Skin of body (tissue), 2 donors: ENCODE results near the gene NPB. TPM values are rescaled to one million over a fixed set of nuclear protein-coding genes. Genes with fewer than 3 reads are reported as not detected.

Experiments
- DNase-seq: peaks from one replicate; lab custom pipeline; 2025; lab: John Stamatoyannopoulos, UW
- total RNA-seq: library from RNA; depleted of rRNA; stranded (reverse); fragments of >200 nt; gene quantifications from one replicate; pipeline ENCODE4 v1.2.3, GENCODE V29; 2014

NPB gene
- total RNA-seq, 1 donor from 2014 or later = 0.59 TPM

DNA sequence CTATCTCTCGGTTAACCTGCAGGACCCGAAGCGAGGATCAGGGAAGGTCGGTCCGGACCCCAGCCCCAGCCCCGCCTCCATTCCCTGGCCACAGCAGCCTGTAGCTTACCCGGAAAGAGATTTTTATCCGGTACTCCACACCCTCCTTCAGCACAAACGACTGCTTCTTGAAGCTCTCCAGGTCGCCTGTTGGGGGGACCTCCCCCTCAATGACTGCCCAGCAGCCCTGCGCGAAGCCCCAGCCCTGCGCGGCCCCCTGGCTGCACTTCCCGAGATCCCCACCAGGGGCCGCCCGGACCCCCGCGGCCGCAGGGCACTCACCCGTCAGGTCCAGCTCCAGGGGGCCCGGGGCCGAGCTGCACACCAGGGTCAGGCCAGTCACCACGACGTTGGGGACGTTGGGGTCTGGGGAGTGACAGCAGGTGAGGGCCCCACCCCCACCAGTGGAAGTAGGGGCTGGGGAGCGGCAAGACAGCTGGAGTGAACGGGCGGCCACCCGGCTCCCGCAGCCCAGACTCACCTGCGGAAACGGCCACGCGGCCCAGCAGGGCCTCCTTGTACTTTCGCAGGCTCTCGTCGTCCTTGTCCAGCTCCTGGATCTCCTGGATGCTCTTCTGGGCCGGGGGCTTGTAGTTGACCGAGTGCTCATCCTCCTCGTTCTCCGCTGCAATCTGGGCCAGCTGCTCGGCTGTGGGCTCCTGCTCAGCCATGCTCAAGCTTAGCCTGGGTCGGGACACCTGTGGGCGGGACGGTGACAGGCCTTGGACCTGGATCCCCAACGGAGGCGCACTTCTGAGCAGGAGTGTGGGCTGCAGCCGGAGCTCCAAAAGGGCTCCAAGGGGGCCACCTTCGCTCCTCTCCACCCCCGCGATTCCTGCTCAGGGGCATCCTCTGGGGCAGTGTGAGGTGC is 32.6 kb upstream of the NPB start:
- no peak for DNase-seq

DNA sequence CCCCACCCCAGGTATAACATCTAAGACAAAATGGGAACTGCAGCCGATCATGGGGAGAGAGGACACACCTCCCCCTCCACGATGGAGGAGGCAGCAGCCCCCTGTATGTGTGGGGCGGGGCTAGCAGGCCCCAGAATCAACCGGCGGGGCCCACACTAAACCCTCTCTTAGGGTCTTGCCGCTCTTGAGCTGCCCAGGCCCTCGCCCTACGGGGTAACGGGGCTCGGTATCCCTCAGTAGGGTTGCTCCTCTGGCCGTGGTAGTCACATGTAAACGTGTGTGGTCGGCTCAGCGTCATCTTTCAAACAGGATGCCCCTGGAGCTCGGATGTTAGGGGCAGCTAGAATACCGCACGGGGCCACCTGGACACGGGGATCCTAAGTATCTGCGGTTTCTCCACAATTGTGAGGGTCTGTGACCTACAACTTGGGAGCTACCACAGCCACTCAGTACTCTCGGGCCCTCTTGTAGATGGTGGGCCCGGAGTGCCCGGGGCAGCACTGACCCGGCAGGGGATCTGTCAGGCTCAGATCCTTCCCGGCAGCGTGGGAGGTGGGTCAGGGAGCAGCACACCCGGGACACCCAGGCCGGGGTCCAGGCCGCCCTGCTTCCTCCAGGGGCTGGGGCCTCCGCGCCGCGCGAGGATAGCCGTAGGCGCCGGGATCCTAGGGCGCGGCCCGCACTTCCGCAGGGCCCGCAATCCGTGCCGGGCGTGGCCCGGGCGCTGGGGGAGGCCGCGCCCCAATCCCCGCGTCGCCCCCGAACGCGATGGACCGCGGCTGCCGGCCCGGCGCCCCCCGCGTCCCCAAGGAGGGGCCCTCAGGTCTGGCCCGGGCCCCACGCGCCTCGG is 31.7 kb upstream of the NPB start:
- DNase-seq = no peak

DNA sequence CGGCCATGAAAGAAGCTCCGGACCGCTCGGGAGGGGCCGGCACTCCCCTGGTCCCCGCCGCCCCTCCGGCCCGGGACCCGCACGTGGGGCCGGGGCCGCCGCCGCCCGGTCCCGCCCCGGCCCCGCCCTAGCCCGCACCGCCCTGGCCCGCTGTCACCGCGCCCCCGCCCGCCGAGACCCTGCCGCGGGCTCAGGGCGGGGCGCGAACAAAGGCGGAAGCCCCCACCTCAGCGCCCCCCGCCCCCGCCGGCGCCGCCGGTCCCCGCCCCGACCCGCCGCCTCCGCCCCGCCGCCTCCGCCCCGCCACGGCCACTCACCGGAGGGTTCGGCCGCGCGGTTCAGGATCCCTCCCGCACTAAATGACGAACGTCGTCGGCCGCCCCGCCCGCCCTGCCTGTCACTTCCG is 31.1 kb upstream of the NPB start, which contains the start of gene ARHGDIA:
Gene ARHGDIA (minus strand): TSS at position 357 of the 406 bp plus-strand sequence. CDS start 1,407 bp downstream, outside the sequence.
- DNase-seq = no peak

DNA sequence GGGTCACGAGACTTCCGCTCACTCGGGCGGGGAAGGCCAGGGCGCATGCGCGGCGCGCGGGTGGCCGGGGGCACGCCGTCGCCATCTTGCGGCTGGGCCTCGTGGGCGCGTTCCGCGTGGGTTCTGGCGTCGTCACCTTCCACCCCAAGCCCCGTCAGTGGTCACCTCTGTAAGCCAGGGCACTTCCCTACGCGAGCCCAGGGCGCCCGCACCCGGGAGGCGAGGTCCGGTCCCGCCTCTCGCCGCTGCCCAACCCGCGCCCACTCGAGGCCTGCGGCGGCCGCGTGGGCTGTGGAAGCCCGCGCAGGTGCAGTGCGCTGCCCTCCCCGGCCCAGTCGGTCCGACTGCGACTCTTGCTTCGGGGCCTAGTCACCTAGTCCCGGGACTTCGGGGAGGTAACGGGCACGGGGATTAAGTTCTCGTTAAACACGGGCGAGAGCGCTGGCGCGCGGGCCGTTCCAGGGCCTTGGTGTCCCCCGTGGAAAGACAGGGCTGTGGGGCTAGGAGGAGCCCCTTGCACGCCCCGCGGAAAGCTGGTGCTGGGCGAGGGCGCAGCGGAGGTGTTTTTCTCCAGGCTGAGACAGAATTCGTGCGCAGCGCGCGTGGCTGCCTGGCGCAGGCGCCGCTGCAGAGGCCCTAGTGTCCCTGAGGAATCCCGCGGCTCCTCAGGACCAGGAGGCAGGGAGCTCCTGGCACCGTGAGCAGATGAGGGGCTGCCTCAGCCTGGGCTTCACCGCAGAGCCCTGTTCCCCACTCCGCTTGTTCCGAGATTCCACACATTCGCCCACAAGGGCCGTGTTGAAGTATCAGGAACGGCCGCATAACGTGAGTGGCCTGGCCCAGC is 30.4 kb upstream of the NPB start:
- DNase-seq = peak; percentile 77

DNA sequence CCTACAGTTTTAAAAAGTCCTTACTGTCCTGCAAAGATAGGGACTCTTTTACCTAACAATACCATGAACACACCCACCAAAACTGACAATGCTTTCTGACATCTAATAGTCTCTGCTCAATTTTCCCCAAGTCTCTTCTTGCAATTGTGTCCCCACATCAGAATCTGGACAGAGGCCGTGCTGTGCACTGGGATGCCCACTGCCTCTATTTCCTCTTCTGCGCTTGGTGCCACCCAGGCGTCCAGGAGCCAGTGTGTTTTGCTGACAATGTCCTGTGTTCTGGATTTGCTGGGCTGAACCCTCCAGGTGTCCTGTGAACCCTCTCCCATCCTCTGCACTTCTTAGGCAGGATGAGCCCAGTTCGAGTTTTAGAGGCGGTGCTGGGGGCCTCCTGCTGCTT is 24.5 kb upstream of the NPB start:
- no peak for DNase-seq

DNA sequence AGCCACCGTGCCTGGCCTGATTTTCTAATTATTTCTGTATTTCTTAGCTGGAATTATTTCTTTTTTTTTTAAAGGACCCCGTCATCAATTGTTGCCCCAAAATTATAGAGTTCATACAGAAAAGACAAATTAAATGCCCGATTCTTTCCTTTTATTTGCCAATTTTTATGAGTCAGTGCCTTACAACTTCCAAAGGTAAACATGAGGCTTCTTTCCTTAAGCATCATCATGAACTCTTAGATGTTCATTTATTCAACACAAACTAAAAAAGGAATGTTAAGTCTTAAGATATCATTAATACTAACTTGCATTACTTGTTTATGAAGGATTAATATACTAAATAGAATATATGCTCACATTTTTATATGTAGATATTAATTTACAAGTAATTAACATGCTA is 23.7 kb upstream of the NPB start:
- no peak for DNase-seq

DNA sequence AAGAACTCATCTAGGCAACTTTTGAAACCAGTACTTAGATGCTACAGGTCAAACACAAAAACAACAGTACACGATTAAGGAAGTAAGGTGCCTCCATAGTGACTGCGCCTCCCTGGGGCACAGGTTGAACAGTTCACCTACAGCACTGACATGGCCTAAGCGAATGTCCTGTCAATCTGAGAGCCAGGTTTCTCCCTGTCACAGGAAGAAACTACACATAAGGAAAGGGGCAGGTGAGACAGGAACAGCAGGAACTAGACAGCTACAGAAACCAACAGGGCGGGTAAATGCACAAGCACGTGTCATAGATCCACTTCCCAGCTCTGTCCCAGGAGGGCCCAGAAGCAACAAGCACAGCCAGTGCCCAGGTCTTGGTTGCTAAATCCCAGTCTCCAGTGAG is 22.9 kb upstream of the NPB start:
- DNase-seq = no peak

DNA sequence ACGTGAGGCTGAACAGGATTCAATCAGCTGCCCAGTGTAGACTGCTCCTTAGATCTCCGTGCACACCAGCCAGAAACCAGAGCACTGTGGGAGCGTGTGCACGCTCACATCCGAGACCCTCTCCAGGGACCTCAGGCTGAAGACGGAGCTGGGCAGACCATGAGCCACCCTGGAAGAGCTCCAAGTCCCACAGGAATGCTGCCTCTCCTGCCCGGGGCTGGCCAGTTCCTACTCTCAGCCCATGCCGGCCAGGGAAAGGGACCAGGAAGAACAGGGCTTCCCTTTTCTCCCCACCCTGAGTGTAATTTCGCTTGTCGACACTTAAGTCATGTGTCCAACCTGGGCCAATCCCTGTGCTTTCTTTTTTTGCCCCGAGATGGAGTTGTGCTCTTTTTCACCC is 17.5 kb upstream of the NPB start:
- no peak for DNase-seq

DNA sequence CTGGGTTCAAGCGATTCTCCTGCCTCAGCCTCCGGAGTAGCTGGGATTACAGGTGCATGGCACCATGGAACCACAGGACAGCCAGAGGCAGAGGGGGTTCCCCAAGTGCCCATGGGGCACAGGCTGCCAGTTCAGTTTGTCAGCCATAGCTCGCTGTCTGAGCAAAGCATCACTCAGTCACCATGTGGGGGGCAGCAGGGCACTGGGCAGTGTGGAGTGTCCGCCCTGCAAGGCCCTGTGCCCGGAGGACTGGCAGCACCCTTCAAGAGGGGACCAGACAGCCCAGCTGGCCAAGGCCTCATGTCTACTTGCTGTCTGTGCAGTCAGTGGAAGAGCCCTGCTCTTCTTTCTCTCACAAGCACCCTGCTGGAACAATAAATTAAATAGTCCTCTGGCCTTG is 17.1 kb upstream of the NPB start:
- DNase-seq = no peak

DNA sequence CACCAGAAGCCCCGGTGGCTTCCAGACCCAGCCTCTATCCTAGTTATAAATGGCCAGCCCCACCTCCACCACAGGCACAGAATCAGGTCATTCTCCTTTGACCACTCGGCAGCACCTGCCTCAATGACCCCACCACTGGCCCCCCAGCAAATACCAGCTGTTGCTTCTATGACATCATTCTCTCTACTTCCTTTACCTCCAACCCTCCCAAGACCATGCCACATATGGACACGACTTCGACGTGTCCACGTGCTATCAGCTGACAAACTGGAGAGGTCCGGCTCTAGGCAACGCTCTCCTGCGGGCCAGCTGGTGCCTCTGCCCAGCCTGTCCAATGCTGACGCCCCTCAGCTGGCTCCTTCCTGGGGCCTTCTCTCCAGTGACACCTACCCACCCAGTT is 16.6 kb upstream of the NPB start:
- DNase-seq = no peak

DNA sequence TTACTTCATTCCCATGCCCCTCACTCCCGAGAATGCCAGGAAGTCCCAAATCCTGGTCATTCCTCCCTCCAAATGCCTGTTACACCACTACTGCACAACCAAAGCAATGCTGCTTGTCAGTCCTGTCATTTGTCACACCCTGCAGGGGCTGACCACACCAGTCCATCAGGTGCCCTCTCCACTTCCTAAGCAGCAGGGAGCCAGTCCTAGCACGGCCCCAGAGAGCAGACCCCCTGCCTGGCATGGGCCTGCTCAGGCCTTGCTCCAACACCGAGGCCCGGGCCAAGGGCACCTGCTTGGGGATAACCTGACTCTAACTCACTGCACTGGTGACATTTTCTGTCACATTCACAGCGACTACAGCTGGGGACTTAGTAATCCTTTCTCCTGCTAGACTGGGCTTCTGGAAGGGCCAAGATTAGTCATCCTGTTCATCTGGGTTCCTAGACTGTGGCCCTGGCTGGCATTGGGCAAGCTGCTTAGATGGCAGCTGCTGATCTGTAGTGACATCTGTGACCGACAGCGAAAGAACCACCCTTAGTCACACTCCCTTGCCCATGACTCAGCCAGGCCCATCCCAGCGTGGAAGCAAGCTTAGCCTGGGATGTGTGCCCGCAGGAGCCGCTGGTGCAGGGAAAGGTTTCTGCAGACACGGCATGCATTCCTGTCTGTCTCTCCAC is 16.0 kb upstream of the NPB start:
- DNase-seq = no peak

DNA sequence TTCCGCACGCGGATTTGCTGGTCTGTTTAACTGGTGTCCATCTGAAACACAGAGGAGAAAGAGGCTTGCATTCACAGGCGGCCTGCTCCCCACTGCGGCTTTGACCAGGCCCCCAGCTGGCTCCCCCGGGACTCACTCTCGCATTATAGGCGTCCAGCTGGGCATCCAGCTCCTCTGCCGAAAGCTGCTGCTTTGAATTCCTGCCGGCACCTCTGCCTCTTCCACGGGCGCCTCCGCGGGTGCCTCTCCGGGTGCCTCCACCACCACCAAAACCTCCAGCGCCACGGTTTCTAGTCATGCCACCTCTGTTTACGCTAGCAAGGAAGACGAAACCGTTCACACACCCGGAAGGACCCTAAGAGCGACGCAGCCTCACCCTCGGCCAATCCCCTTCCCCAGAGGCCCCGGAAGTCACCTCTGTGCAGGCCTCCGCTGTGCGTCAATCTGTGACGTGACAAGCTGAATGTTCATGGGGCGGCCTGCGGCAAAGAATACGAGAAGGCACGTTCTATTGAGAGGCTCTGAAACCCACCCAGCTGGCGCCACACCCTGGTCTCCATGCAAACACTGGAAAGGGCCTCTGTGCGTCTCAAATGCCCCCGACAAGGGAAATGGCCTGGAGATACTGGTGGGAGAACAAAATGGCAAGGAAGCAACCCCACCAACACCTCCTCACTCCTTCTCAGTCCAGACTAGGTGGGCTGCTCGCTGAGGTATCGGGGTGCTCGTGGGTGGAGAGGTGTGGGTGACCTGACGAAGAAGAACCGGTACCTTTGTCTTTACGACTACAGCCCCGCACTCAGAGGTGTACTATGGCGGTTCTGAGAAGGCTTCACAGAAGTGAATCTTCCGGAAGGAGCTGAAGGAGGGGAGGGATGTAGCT is 13.7 kb upstream of the NPB start:
- DNase-seq = no peak

DNA sequence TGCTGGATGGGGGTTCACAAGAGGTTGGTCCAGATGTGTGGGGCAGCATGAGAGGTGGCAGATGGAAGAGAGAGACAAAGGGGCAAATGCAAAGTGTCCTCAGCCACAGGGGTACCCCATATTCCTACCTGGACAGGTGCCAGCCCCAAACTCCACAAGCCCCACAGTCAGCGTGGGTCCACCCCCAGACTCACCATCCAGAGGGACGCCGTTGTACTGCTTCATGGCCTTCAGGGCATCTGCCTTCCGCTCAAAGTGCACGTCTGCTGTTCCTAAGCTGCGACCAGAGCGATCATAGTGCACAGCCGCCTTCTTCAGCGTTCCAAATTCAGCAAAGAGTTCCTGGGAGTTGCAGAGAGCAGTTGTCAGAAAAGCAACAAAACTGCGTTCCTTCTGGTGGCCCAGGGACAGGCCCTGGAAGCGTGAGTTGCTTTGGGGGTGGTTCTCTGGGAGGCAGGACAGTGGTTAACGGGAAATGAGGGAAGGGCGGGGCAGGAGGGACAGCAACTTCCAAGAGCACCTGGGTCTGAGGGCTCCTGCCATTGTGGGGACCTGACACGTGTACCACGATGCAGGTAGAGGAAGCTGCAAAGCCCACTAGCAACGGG is 12.9 kb upstream of the NPB start:
- DNase-seq = no peak

DNA sequence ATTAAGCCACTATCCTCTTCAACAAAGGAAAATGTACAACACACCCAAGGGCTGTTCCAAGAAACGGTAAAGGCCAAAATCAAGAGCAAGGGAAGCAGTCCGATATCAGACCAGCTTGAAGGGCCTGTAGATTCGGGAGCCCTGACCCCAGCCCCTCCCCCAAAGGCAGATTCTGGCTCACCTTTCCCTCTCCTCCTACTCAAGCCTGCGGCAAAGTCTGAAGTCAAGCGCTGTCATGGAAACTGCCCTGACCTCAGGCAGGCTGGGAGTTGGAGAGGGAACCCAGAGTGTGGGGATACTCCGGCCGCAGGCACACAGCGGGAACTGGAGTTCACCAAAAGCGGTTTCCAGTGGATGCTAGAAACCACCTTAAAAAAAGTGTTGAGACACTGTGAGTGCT is 12.4 kb upstream of the NPB start:
- no peak for DNase-seq

DNA sequence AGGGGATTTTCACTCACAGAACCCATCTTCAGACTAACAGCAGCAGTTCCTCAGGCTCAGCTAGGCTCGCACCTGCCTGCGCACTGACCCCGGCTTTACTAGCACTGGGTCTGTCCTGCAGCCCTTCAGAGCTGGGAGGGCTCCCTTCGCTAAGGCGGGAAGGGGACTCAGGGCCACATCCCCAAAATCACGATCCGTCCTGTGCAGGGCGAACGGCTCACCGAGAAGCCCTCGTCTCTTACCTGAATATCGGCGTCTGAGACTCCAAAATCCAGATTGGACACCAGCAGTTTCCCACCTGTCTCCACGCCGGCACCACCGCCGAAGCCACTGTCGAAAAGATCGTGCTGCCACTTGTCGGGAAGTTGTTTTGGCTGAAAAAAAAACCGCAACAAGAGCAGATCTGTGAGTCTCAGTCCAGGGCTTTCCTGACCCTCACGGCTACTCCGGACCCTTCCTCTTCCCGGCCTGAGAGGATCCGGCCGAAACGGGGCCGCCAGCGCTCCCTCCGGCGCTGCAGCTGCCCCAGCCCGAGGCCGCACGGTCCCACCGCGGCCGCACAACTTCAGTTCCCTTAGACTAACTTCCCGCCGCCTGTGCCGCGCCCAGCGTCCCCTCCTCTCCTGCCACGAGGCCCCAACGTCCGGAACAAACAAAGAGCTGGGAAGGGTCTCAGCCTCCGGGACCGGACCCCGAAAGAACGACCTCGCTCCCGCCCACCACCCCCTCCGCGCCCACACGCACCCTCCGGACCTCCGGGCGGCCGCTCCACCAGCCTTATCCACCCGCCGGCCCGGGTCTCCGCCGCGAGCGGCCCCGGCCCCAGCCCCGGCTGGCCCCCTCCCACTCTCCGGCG is 11.4 kb upstream of the NPB start:
- no peak for DNase-seq

DNA sequence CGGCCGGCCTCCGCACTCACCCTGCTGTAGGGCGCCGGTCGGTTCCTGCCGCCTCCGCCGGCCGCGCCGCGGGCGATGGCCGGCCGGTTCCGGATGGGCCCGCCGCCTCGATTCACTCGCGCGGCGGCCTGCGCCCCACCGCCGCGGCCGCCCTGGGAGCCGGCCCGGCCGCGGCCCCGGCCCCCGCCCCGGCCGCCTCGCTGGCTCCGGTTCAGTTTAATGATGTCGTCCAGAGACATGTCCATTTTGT is 10.8 kb upstream of the NPB start:
- DNase-seq = no peak

DNA sequence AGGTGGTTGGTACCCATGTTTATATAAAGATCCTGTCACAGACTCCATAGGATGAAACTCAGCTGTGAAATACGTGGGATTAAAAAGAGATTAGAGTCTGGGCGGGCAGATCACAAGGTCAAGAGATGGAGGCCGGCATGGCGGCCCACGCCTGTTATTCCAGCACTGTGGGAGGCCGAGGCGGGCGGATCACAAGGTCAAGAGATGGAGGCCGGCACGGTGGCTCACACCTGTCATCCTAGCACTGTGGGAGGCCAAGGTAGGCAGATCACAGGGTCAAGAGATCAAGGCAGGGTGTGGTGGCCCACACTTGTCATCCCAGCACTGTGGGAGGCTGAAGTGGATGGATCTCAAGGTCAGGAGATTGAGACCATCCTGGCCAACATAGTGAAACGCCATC is 6.6 kb upstream of the NPB start:
- DNase-seq = no peak

DNA sequence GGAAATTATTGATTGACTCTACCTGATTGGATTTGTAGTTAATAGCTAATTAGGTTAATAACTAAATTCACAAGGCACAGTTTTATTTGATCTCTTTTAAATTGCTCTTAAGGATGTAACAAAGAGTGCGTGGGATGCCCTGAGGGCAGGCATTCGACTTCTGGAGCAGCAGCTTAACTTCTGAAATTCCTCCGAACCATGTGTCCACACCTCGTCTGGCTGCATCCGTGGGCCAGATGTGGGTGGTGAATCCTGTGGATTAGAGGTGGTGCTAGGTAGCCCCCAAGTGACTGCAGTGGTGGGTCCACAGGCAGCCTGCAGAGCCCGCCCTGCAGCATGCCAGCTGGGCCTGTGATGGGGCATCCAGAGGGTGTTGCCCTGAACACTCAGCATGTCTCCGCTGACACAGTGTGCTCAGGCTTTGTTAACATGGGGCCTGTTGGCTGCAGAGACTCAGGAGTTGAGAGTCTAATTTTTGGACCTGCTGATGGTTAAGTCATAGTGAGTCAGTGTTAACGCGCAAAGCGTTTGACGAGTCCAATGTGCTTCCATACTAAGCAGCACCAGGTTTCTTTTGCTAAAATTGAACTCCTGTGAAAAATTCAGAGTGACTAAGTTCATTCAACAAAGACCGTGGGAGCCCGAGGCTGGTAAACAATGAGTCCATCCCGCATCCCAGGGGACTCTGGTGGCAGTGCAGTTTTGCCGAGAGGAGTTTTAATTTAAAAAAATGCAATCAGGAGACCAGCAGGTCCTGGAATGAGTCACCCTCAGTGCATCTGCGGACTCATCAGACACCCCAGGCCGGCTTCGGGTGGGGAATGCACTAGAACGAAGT is 3.8 kb upstream of the NPB start:
- DNase-seq = no peak
